ENCODE results near the gene SREBF2.

GRCh38 chr22:41873391-41873790 is 40.5 kb downstream of the SREBF2 start:
- TF ChIP-seq CTCF (IDR thresholded peaks at IDR 0.05; ENCODE audit: low read length) (no peak), EZH2 (IDR thresholded peaks at IDR 0.05; ENCODE audit: borderline replicate concordance, low read length) (no peak)
